Tibial nerve (tissue), 4 donors: ENCODE measurements around the gene RNASEH2B. TPM values are rescaled to one million over a fixed set of nuclear protein-coding genes. Genes with fewer than 3 reads are reported as not detected.

ENCODE experiments used
- DNase-seq, 2 donors: peaks; one replicate each; pipeline ENCODE4 v3.0.0-alpha.2; 2019; ENCODE audit warnings: low spot score in 2 of 2
- H3K27ac ChIP-seq, 4 donors: fragments of 200-600 bp; sonication (generic) in 3 of 4; one replicate each; pipeline ENCODE4 v1.5.1; 2017 to 2019; ENCODE audit warnings: mild to moderate bottlenecking in 1 of 4
- H3K27me3 ChIP-seq, 2 donors: fragments of 200-600 bp; sonication (generic) in 1 of 2; one replicate each; pipeline versions ENCODE4 v1.5.1 to v1.6.0; 2017 to 2019
- H3K36me3 ChIP-seq, 3 donors: fragments of 200-600 bp; sonication (generic); one replicate each; pipeline ENCODE4 v1.5.1; 2018 to 2019
- H3K4me1 ChIP-seq, 4 donors: fragments of 200-600 bp; sonication (generic) in 3 of 4; one replicate each; pipeline ENCODE4 v1.5.1; 2017 to 2019
- H3K4me3 ChIP-seq, 4 donors: fragments of 200-600 bp; sonication (generic) in 3 of 4; one replicate each; pipeline ENCODE4 v1.5.1; 2017 to 2019; ENCODE audit warnings: mild to moderate bottlenecking in 1 of 4, moderate library complexity in 1 of 4
- H3K9me3 ChIP-seq, 4 donors: fragments of 200-600 bp; sonication (generic) in 3 of 4; one replicate each; pipeline ENCODE4 v1.5.1; 2017 to 2019
- EP300 ChIP-seq, 2 donors: sonication (generic); formaldehyde crosslinking; IDR thresholded peaks; one replicate each; pipeline ENCODE4 v1.6.1; 2017; ENCODE audit warnings: antibody characterized with exemption in 2 of 2, mild to moderate bottlenecking in 1 of 2
- POLR2A ChIP-seq, 2 donors: fragments of 450-650 bp; IDR thresholded peaks; one replicate each; pipeline ENCODE4 v1.6.1; 2017; ENCODE audit warnings: antibody characterized with exemption in 2 of 2, mild to moderate bottlenecking in 2 of 2, moderate library complexity in 2 of 2
- WGBS, 2 donors: methylation state at CpG; one replicate each; pipeline ENCODE4 v1.1.5; 2018; 5-methylcytosine and 5-hydroxymethylcytosine counted together
- total RNA-seq, 4 donors: library from RNA; depleted of rRNA; stranded (reverse); fragments of >200 nt; gene quantifications; one replicate each; pipeline ENCODE4 v1.1.0, GENCODE V29; 2016
- TF ChIP-seq, protein P1 (sequence below), 5 experiments: fragments of 200-600 bp in 3 of 5; fragments of 450-650 bp in 2 of 5; sonication (generic) in 3 of 5; IDR thresholded peaks; one replicate each; pipeline ENCODE4 v1.5.1; 2016 to 2019; ENCODE audit warnings: antibody characterized with exemption in 5 of 5, mild to moderate bottlenecking in 3 of 5, moderate library complexity in 2 of 5

RNASEH2B gene
- total RNA-seq, 4 donors from 2014 or later = 52.5 to 104 (median 76.5) TPM

DNA sequence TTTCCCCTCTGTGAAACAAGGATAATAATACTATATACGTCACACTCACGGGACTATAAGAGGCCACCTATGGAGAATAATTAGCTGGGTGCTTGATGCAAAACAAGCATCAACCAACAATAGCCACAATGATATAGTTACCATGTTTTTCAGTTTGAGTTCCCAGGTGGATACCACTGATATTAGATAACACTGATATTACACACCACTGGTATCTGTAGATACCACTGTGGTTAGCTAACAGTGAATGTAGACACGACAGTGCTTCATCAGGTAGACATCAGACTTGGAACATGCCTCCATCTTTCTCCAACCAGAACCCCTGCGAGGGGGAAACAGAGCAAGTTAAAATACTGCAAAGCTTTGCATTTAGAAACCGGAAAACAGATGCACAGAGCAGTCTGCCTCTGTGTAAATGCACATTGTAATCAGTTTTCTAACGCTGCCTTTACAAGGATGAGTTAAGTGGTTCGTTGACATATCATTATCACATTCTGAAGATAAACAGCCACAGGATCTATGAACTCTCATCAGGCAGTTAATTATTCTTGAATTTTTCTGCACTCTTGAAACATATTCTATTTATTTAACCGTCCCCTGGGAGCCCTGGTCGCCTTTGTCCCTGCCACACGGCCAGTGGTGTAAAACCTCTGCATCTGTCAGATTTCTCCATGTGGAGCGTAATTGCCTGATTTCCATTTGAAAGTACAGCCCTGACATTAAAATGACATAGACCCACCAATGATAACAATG lies 80.7 kb downstream of the RNASEH2B start:
- H3K27ac ChIP-seq = peak overlapping the region in 2 of 4 donors; percentile 12 to 73
- H3K4me1 ChIP-seq = peaks cover 0 to 55% (median 11%) of the 10 kb centered on the region in 4 donors
- 65 to 66% methylated on average over 11 of the region's 11 CpGs for WGBS, 2 donors
- H3K36me3 ChIP-seq = no peaks in the 10 kb centered on the region
- H3K9me3 ChIP-seq = no peaks in the 10 kb centered on the region
- no peak for DNase-seq
- TF ChIP-seq, protein P1, sequence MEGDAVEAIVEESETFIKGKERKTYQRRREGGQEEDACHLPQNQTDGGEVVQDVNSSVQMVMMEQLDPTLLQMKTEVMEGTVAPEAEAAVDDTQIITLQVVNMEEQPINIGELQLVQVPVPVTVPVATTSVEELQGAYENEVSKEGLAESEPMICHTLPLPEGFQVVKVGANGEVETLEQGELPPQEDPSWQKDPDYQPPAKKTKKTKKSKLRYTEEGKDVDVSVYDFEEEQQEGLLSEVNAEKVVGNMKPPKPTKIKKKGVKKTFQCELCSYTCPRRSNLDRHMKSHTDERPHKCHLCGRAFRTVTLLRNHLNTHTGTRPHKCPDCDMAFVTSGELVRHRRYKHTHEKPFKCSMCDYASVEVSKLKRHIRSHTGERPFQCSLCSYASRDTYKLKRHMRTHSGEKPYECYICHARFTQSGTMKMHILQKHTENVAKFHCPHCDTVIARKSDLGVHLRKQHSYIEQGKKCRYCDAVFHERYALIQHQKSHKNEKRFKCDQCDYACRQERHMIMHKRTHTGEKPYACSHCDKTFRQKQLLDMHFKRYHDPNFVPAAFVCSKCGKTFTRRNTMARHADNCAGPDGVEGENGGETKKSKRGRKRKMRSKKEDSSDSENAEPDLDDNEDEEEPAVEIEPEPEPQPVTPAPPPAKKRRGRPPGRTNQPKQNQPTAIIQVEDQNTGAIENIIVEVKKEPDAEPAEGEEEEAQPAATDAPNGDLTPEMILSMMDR (IDR thresholded peaks at IDR 0.05) = no peak
- TF ChIP-seq POLR2A (IDR thresholded peaks at IDR 0.05) (no peak), EP300 (IDR thresholded peaks at IDR 0.05) (no peak)
- H3K27me3 ChIP-seq = no peaks in the 10 kb centered on the region
- H3K4me3 ChIP-seq = peak overlapping the region in 2 of 4 donors; percentile 10 to 25

DNA sequence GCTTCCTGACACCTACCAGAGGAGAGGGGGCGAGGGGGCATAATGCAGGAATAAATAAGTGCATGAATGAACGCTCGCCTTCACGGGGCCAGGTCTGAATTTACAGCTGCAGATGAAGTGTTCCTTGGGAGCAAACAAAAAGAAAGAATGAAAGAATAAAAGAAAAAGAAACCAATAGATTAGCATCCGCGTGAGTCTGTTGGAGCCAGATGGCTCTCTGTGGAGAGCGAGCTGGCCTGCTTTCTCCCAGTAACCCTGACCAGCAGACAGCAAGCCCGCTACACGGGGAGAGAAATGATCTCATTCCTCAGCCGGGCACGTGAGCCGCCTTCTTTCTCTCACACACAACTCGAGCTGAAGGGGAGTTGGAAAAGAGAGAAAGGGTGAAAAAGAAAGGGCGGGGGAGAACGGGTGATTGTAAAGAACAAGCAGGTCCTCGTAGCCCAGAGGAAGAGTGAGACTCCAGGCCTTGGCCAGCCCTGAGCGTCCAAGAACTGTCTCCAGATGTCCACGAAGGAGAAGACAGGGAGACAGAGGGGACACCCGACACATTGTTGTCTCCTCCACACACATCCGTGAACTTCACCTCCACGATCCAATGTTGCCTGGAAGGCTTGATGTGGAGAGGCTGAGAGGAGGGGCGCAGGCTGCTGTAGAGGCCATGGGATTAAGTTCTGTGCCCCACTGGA lies 81.4 kb downstream of the RNASEH2B start:
- Histone ChIP-seq H3K9me3 (no peaks in the 10 kb centered on the region), H3K36me3 (no peaks in the 10 kb centered on the region), H3K4me1 (peaks cover 0 to 55% (median 11%) of the 10 kb centered on the region in 4 donors), H3K27me3 (no peaks in the 10 kb centered on the region), H3K27ac (peak overlapping the region in 2 of 4 donors; percentile 12 to 73), H3K4me3 (peak overlapping the region in 2 of 4 donors; percentile 10 to 25)
- DNase-seq = peak; percentile 49 to 69
- TF ChIP-seq, protein P1 (IDR thresholded peaks at IDR 0.05) = no peak
- TF ChIP-seq POLR2A (IDR thresholded peaks at IDR 0.05) (no peak), EP300 (IDR thresholded peaks at IDR 0.05) (peak in 1 of 2 donors; percentile 42)
- WGBS, 2 donors = 29 to 35% methylated on average over 22 of the region's 22 CpGs

DNA sequence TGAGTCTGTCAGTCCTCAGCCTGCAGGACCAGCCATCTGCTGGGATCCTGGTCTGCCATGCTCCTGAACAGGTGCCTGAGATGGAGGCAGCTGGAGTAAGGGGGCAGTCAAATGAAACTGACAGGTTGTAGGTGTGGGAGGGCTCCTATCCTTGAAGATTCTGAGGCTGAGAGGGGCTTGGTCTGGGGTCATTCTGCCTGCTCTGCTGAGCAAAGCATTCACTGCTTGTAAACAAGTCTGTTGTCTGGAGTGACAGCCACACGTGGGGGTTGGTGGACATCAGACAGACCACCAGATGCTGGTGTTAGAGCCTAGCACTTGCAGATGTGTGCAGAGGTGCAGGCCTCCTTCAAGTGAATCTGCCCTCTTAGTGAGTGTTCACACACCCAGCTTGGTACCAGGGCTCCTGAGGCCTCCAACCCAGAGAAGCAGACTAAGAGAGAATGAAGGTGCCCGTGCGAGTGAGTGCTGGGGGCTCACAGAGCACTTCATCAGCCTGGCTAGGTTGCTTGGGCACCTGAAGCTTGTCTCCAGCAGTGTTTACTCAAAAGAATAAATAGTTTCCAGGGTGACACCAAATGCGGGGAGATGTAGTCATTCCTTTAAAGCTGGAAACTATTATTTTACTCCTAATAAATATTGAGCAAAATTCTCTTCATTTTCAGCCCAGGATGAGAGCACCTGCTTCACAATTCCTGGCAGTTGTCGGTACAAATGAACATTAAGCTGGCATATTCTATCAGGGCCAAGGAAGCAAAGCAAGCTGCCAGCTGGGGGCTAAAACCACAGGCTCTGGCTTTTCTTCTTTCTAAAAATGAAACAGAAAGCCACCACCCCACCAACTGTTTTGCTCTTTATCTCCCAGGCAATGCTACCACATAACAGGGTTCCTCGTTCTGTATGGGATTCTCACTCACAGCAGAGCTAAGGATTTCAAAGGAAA lies 82.3 kb downstream of the RNASEH2B start:
- no peaks in the 10 kb centered on the region for H3K27me3 ChIP-seq
- no peaks in the 10 kb centered on the region for H3K36me3 ChIP-seq
- no peak for TF ChIP-seq EP300 (IDR thresholded peaks at IDR 0.05)
- TF ChIP-seq, protein P1 (IDR thresholded peaks at IDR 0.05) = no peak
- TF ChIP-seq POLR2A (IDR thresholded peaks at IDR 0.05) = no peak
- H3K4me1 ChIP-seq = peaks cover 0 to 55% (median 11%) of the 10 kb centered on the region in 4 donors
- H3K4me3 ChIP-seq = no peak overlapping the region
- DNase-seq = no peak
- WGBS, 2 donors = 54 to 75% methylated on average over 6 of the region's 6 CpGs
- H3K27ac ChIP-seq = peak overlapping the region in 2 of 4 donors; percentile 12 to 73
- H3K9me3 ChIP-seq = no peaks in the 10 kb centered on the region

DNA sequence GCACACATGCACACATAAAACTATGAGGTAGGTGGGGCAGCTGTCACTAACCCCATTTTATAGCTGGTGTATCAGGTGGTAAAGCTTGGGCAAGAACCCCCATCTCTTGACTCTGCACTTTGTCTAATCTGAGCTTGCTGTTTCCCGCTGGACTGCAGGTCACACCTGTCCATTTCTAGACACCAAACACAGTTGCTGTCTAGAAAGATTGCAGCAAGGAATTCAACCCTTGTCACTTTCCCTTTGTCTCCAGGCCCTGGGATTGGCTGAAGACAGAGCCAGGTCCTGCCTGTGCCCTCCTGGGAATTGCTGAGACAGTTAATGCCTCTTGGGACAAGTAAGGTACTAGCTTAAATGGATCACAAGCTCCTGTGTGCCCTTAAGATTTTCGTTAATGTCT lies 83.8 kb downstream of the RNASEH2B start:
- H3K27me3 ChIP-seq = no peaks in the 10 kb centered on the region
- H3K9me3 ChIP-seq = no peaks in the 10 kb centered on the region
- H3K27ac ChIP-seq = peak overlapping the region in 1 of 4 donors; percentile 67
- no peak for DNase-seq
- H3K36me3 ChIP-seq = no peaks in the 10 kb centered on the region
- TF ChIP-seq EP300 (IDR thresholded peaks at IDR 0.05) = no peak
- TF ChIP-seq POLR2A (IDR thresholded peaks at IDR 0.05) = no peak
- TF ChIP-seq, protein P1 (IDR thresholded peaks at IDR 0.05) = no peak
- peaks cover 0 to 55% (median 11%) of the 10 kb centered on the region in 4 donors for H3K4me1 ChIP-seq
- 68 to 81% methylated on average over 2 of the region's 2 CpGs for WGBS, 2 donors
- no peak overlapping the region for H3K4me3 ChIP-seq
